HG03457 (cell line): ENCODE results near the gene KLRF2.

Source experiments
- ATAC-seq: cut with Tn5 transposase; IDR thresholded peaks from one replicate; pipeline ENCODE4 v1.9.1; 2021; ENCODE audit warnings: moderate number of reproducible peaks; ENCODE audit not compliant: unreplicated experiment

KLRF2 gene

DNA sequence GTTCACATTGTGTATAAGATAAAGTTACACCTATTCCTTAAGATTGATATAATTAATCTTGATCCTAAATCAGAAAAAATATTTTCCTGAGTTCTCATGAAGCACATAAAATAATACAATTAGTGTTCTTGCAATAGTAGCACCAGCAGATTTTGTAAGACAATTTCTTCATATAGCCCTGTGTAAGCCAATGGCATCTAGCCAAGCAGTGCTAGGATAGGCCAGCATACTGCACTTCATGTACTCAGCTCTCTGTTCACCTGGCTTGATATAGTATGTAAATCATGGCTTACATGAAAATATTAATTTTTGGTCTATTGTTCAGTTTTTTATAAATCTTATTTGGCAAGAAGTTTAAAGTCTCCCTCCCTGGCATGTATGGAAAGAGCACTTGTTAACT lies 1.9 kb downstream of the KLRF2 start:
- ATAC-seq, result no peak

DNA sequence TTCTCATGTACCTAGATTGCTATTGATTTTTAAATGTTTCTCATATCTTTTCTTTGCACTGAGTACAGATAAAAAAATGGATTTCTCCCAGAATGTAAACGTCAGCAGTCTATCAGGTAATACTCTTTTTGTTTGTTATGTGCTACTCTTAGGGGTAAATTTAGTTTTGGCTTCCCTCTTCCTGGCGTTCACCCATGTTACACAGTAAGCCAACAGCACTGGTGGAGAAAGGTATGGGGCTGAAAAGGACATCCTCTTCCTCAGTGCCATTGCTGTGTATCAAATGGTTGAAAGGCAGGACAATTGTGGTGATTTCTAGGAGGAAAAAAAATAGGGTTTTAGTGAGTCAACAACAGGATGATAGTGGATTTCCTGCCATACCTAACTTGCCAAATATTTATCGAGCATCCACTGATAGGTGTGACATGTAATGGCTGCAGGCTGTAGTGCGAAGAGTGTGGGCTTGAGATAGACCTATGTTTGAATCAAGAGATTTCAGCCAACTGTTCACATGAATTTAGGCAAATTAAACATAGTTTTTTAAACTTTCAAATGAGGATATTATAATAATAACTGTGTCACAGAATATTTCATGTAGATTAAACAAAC lies 7.5 kb downstream of the KLRF2 start:
- no peak for ATAC-seq

GRCh38 chr12:9895215-9895971 lies 14.1 kb downstream of the KLRF2 start:
- ATAC-seq, result no peak

GRCh38 chr12:9897535-9897934 lies 16.2 kb downstream of the KLRF2 start:
- no peak for ATAC-seq

DNA sequence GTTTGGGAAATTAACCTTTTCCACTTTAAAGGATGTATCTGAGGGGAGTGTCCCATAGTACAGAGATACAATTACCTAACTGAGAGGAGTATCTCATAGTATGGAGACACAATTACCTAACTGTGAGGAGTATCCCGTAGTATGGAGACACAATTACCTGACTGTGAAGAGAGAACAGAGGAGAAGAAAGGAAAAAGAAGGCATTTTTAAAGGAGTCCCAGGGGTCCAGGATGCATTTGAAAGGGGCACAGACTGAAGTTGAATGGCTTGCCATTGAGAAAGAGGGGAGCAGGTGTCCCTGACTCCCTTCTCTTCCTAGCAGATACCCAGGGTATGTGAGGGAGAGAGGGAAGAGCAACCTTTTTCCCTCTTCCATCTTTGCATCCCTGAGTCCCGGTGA lies 17.9 kb downstream of the KLRF2 start:
- no peak for ATAC-seq

DNA sequence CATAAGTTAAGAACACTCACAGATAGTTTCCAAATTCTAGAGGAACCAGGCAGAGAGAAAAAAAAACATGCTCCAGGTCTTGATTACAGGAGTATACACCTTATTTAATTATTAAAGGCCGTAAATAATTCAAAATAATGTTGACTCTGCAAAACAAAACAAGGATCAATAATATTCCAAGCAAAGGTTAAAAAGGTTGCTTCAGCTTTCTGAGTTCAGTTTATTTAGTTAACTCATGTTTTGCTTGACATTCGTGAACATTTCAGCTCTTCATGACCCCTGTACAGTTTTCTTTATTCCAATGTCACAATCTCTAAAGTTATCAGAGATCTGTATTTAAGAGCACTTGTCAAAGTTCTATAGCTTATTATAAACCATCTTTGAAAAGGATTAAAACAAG lies 19.6 kb downstream of the KLRF2 start:
- no peak for ATAC-seq

DNA sequence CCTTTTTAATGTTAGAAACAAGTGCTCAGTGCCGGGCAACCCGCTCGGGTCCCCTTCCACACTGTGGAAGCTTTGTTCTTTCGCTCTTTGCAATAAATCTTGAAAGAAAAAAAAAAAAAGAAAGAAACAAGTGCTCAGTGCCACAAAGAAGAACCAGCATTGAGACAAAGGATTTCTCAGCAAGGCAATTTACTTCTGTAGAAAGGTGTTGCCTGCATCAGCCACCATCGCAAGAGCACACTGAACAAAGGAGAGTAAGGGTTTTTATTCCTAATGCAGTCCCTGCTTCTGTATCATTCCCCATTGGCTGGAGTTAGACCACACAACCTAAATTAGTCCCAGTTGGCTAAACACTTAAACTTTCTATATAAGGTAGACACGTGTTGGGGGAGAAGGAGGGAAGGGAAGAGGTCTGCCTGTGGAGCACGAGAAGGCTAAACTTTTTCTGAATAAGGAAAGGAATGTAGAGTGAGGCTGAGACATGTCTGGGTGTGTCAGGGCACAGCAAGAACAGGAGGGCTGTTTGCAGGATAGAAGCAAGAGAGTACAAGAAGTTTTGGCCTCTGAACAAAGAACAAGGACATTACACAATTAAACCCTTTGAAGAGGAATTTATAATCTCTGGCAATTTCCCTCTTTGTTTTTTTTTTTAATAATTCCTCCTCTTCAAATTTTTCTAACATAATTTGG lies 21.4 kb downstream of the KLRF2 start:
- ATAC-seq, result no peak

- ATAC-seq, result no peak
These were observed 25.6 kb downstream of the KLRF2 start for GRCh38 chr12:9906873-9907272.

- no peak for ATAC-seq
These were observed 26.5 kb downstream of the KLRF2 start for GRCh38 chr12:9907769-9908168.

GRCh38 chr12:9908350-9908749 lies 27.1 kb downstream of the KLRF2 start:
- no peak for ATAC-seq

- no peak for ATAC-seq
These were observed 28.4 kb downstream of the KLRF2 start for GRCh38 chr12:9909724-9910123.

- no peak for ATAC-seq
These were observed 29.6 kb downstream of the KLRF2 start for GRCh38 chr12:9910716-9911421.

DNA sequence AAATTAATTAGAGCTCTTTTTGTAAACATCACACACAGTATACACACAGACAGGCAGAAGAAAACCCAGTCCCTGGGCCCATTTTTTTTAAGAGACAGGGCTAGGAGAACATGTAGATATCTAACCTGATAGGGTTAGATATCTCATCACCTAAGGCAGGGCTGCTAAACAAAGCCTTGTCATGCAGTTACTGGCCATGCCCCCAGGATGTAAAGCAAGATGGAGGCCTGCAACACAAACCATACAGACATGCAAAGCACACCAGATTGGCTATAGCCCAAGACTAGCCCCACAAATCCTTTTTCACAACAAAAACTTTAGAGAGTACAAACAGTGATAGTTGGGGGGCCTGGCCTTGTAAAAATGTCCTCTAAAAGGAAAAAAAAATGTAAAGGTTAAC lies 30.4 kb downstream of the KLRF2 start:
- no peak for ATAC-seq

GRCh38 chr12:9919443-9919842 lies 38.2 kb downstream of the KLRF2 start:
- no peak for ATAC-seq

- no peak for ATAC-seq
These were observed 39.2 kb downstream of the KLRF2 start for GRCh38 chr12:9920451-9920850.

DNA sequence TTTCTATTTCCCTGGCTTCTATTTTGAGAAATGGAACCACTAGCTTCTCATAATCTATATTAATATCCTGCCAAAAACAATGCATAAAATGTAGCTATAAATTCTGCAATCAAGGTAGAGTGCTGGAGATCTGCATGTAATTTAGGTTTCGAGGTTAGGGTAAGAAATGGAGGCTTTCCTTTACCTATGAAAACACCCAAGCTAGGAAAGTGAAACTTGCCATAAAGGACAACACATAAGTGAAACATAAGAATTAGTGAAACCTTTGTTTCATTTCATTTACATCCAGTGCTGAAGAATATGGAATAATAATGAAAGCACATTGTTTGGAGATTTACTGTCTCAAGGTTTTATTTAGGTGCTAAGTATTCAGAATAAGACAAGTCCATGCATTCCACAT lies 41.1 kb downstream of the KLRF2 start:
- ATAC-seq, result no peak

DNA sequence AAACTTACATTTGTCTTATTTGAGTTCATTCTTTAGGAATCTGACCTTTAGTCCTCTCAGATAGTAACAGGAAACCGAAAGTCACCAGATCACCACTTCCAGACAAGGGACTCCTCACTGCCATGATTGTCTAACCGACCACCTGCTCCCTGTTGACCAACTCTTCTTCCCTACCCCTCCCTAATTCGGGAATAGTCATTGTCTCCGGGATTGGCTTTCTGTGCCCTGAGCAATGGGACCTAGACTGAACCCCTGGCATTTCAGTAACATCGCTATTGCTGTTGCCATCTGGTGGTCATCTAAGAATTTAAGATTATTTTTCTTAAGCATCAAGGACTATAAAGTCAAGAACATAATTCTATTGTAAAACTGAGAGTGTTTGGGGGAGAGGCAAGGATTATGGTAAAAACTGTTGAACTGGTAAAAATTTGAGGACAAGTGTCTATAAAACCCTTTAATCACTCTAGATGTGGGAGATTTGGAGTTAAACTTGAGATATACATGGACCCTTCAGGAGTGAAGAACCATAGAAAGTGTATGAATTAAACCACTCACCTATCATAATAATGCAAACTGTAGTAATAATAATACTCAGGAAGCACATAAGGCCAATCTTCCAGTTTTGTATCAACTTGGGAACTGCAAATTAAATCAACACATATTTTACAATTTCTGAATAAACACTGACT lies 44.6 kb downstream of the KLRF2 start:
- no peak for ATAC-seq

GRCh38 chr12:9926876-9927275 lies 45.6 kb downstream of the KLRF2 start:
- ATAC-seq, result no peak

DNA sequence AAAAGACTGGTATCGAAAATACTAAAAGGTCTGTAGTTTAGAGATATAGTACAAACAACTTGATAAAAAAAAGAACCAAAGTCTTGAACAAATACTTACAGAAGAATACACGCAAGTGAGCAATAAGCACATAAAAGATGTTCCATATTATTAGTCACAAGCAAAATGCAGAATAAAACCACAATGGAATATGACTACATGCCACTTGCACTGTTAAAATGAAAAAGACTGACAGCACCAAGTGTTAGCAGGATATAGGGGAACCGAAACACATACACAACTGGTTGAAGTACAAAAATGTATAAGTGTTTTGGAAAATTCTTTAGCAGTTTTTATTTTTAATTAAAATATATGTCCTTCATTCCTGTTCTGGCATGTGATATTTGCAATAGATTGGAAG lies 47.3 kb downstream of the KLRF2 start:
- no peak for ATAC-seq

DNA sequence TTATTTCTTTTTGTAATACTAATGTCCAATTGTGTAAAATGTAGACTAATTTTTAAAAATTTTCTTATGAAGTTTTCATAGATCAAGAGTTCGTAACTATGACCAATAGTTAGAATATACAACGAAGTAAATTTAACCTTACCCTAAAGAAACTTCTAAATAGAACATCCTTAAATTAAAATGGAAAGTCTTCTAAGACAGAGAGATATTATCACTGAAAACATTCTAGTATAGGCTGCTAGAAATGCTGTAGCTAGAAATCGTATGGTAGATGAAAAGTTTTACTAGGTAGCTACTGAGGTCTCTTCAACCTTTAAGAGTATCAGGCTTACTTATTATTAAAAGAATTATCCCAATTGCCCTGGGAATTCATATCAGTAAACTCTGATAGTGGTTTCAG lies 50.0 kb downstream of the KLRF2 start:
- no peak for ATAC-seq

GRCh38 chr12:9932270-9932669 lies 51.0 kb downstream of the KLRF2 start, which contains the start of gene CLEC2A:
TSS of gene CLEC2A (minus strand) at chr12:9932370. CDS start at chr12:9932329, 41 bp downstream.
- ATAC-seq, result no peak
